Measurements from ENCODE around the gene SCG3. TPM values are rescaled to one million over a fixed set of nuclear protein-coding genes. Genes with fewer than 3 reads are reported as not detected.
"Not testable (repeated sequence)": the region's sequence is repeated elsewhere in the genome, so short reads cannot be mapped to it uniquely, and the experiment has no call there.

SCG3 gene
- total RNA-seq, 1 experiment from 2014 or later: not detected

DNA sequence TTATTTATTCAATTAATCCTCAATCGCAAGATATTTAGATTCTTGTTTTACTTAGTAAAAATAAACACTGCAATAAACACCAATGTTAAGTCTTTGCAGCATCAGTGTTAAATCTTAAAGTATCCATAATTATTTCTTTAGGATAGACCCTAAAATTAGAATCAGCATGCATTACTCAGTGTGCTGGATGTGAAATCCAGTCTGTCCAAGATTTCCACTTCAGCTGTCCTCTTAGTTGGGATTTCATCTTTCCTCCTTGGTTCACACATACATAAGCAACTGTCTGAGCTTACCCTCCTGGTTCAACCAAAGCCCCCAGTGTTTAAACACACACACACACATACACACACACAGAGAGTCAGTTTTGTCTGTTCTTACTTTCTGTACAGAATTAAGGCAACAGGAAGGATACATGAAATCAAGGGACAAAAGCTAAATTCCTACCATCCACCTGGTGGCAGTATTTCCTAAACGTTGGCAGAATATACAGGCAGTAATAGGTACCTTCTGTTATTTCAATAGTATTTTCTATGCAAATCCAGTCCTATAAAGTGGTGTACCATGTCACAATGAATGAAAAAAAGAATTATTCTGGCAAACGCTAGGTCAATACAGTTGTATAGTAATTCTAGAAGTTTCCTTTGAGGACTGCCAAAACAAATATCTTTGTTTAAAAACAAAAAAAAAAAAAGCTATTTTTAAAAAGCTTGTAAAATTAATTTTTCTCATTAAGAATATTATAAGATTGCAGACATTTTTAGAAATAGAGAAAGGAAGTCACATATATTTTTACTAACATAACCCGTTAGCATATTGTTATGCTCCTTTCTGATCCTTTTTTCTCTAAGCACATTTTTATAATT is 31.4 kb upstream of the SCG3 start:
- H3K4me3 ChIP-seq (ENCODE audit: low read depth, low read length): no peak overlapping the region
- no peaks in the 10 kb centered on the region for H3K9me3 ChIP-seq
- H3K27me3 ChIP-seq (replicated peaks; ENCODE audit: control insufficient read depth, insufficient read depth, low read length): no peaks in the 10 kb centered on the region
- no peaks in the 10 kb centered on the region for H3K4me1 ChIP-seq
- Mint-ChIP-seq H3K36me3 (ENCODE audit: insufficient read depth, unreplicated experiment) (no peaks in the 10 kb centered on the region), H3K4me1 (ENCODE audit: low read depth, unreplicated experiment) (no peaks in the 10 kb centered on the region), H3K4me3 (ENCODE audit: unreplicated experiment) (no peak overlapping the region), H3K9me3 (ENCODE audit: unreplicated experiment) (no peaks in the 10 kb centered on the region), H3K27ac (ENCODE audit: unreplicated experiment) (no peak overlapping the region), H3K27me3 (ENCODE audit: insufficient read depth, unreplicated experiment) (peaks cover 4% of the 10 kb centered on the region)
- DNase-seq: peak in 1 of 2 experiments; percentile 64
- no peaks in the 10 kb centered on the region for H3K36me3 ChIP-seq (ENCODE audit: control insufficient read depth, insufficient read depth, low read length)
- intact Hi-C loops (cut with micrococcal nuclease; ENCODE audit: unreplicated experiment): loop anchor here (1.0 to 5.0 kb wide), 3 partner anchors 126 to 277 kb away; no protein-coding TSS in a partner anchor
- no TSS peak for BruUV-seq (replicated peaks)
- ChIA-PET POLR2A (interaction anchor here (0.6 to 0.7 kb wide), 2 partner anchors 126 to 836 kb away, joined by 3 to 5 read pairs; no protein-coding TSS in a partner anchor), CTCF (interaction anchor here (0.6 to 3.8 kb wide), 3 partner anchors 115 to 130 kb away, joined by 3 to 111 read pairs (median 4); no protein-coding TSS in a partner anchor)
- peak; percentile 52 to 70 for TF ChIP-seq CTCF (IDR thresholded peaks at IDR 0.05; ENCODE audit: insufficient read depth in 1 of 2, low read depth in 1 of 2, low read length in 1 of 2, severe bottlenecking in 1 of 2, unreplicated experiment in 1 of 2)

- Histone ChIP-seq H3K4me3 (ENCODE audit: low read depth, low read length) (no peak overlapping the region), H3K36me3 (ENCODE audit: control insufficient read depth, insufficient read depth, low read length) (no peaks in the 10 kb centered on the region), H3K27me3 (replicated peaks; ENCODE audit: control insufficient read depth, insufficient read depth, low read length) (no peaks in the 10 kb centered on the region), H3K9me3 (no peaks in the 10 kb centered on the region), H3K4me1 (no peaks in the 10 kb centered on the region)
- Mint-ChIP-seq H3K9me3 (ENCODE audit: unreplicated experiment) (no peaks in the 10 kb centered on the region), H3K27ac (ENCODE audit: unreplicated experiment) (no peak overlapping the region), H3K4me3 (ENCODE audit: unreplicated experiment) (no peak overlapping the region), H3K27me3 (ENCODE audit: insufficient read depth, unreplicated experiment) (peaks cover 4% of the 10 kb centered on the region), H3K36me3 (ENCODE audit: insufficient read depth, unreplicated experiment) (no peaks in the 10 kb centered on the region), H3K4me1 (ENCODE audit: low read depth, unreplicated experiment) (no peaks in the 10 kb centered on the region)
- intact Hi-C loops (cut with micrococcal nuclease; ENCODE audit: unreplicated experiment): no loop called here
- ChIA-PET POLR2A (no interaction called here), CTCF (interaction anchor here (3.8 kb wide), 1 partner anchor 124 kb away, joined by 111 read pairs; no protein-coding TSS in a partner anchor)
- no peak for DNase-seq
- TF ChIP-seq CTCF (IDR thresholded peaks at IDR 0.05; ENCODE audit: insufficient read depth in 1 of 2, low read depth in 1 of 2, low read length in 1 of 2, severe bottlenecking in 1 of 2, unreplicated experiment in 1 of 2): no peak
- BruUV-seq (replicated peaks): no TSS peak
Measured at GRCh38 chr15:51652084-51652668, 29.1 kb upstream of the SCG3 start.

DNA sequence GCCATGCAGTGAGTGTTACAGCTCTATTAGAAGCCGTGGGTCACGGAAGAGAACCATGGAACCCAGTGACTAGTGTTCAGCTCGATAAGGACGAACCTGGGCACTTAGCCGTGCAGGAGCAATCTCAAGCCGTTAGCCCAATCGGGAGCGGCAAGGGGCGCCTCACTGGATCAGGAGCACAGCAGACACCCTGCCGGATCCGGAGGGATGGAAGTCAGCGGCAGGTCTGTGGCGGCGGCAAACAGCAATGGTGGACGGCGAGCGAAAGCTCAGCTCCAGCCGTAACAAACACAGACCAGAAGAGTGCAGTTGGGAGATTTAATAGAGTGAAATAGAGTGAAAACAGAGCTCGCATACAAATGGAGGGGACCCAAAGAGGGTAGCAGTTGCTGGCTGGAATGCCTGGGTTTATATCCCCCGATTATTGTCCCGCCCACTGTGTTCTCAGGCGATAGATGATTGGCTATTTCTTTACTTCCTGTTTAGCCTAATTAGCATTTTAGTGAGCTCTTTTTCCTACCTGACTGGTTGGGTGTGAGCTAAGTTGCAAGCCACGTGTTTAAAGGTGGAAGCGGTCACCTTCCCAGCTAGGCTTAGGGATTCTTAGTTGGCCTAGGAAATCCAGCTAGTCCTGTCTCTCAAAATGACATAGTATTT is 25.8 kb upstream of the SCG3 start:
- H3K4me3 Mint-ChIP-seq (ENCODE audit: unreplicated experiment); H3K4me1 ChIP-seq; H3K9me3 ChIP-seq; intact Hi-C loops (cut with micrococcal nuclease; ENCODE audit: unreplicated experiment); H3K27me3 Mint-ChIP-seq (ENCODE audit: insufficient read depth, unreplicated experiment); H3K27me3 ChIP-seq (replicated peaks; ENCODE audit: control insufficient read depth, insufficient read depth, low read length); H3K9me3 Mint-ChIP-seq (ENCODE audit: unreplicated experiment); DNase-seq; H3K36me3 ChIP-seq (ENCODE audit: control insufficient read depth, insufficient read depth, low read length); H3K27ac Mint-ChIP-seq (ENCODE audit: unreplicated experiment); POLR2A ChIA-PET; BruUV-seq (replicated peaks); H3K4me3 ChIP-seq (ENCODE audit: low read depth, low read length); H3K36me3 Mint-ChIP-seq (ENCODE audit: insufficient read depth, unreplicated experiment); H3K4me1 Mint-ChIP-seq (ENCODE audit: low read depth, unreplicated experiment): not testable (repeated sequence)
- CTCF ChIA-PET: interaction anchor here (1.2 kb wide), 1 partner anchor 121 kb away, joined by 6 read pairs; no protein-coding TSS in a partner anchor
